Mesendoderm (in vitro differentiated cells): ENCODE data around the gene CADM1.

Source experiments
- DNase-seq: peaks from one replicate; pipeline ENCODE4 v3.0.0; 2013
- H2AK5ac ChIP-seq: 2 replicates; pipeline ENCODE4 v1.6.1; 2013; ENCODE audit warnings: low read length, inconsistent platforms
- H2BK120ac ChIP-seq: 2 replicates; pipeline ENCODE4 v1.6.1; 2013; ENCODE audit warnings: low read depth, mild to moderate bottlenecking, low read length, moderate library complexity, mixed read lengths
- H2BK15ac ChIP-seq: replicated peaks from 2 replicates; pipeline ENCODE4 v1.6.1; 2013; ENCODE audit warnings: low read depth, mild to moderate bottlenecking, moderate library complexity
- H2BK5ac ChIP-seq: 2 replicates; pipeline ENCODE4 v1.6.1; 2013; ENCODE audit warnings: low read length, inconsistent platforms
- H3K18ac ChIP-seq: 2 replicates; pipeline ENCODE4 v1.6.1; 2013; ENCODE audit warnings: mild to moderate bottlenecking, low read length, mixed read lengths
- H3K23ac ChIP-seq: one replicate; pipeline ENCODE4 v1.6.1; 2013; ENCODE audit warnings: low read length
- H3K27ac ChIP-seq: 2 replicates; pipeline ENCODE4 v1.5.1; 2013; ENCODE audit warnings: low read depth, mild to moderate bottlenecking, inconsistent platforms, low read length, moderate library complexity
- H3K27me3 ChIP-seq: 2 replicates; pipeline ENCODE4 v1.6.1; 2013; ENCODE audit warnings: low read length, control low read depth, mild to moderate bottlenecking, inconsistent platforms; ENCODE audit not compliant: insufficient read depth, poor library complexity
- H3K36me3 ChIP-seq: 2 replicates; pipeline ENCODE4 v1.6.1; 2013; ENCODE audit warnings: low read length, inconsistent platforms; ENCODE audit not compliant: control insufficient read depth, insufficient read depth
- H3K4ac ChIP-seq: one replicate; pipeline ENCODE4 v1.6.1; 2013; ENCODE audit warnings: low read depth, mild to moderate bottlenecking, low read length, moderate library complexity
- H3K4me1 ChIP-seq: 2 replicates; pipeline ENCODE4 v1.6.1; 2013; ENCODE audit warnings: low read depth, low read length, inconsistent platforms; ENCODE audit not compliant: control insufficient read depth
- H3K4me2 ChIP-seq: 2 replicates; pipeline ENCODE4 v1.6.1; 2013; ENCODE audit warnings: low read length
- H3K4me3 ChIP-seq: 2 replicates; pipeline ENCODE4 v1.5.1; 2013; ENCODE audit warnings: mild to moderate bottlenecking, low read length
- H3K56ac ChIP-seq: one replicate; pipeline ENCODE4 v1.6.1; 2013; ENCODE audit warnings: low read length
- H3K79me1 ChIP-seq: 2 replicates; pipeline ENCODE4 v1.6.1; 2013; ENCODE audit warnings: low read length, inconsistent platforms
- H3K79me2 ChIP-seq: 2 replicates; pipeline ENCODE4 v1.6.1; 2013; ENCODE audit warnings: mild to moderate bottlenecking, low read length; ENCODE audit not compliant: control insufficient read depth, insufficient read depth
- H3K9ac ChIP-seq: 2 replicates; pipeline ENCODE4 v1.6.1; 2013; ENCODE audit warnings: low read length, inconsistent platforms
- H4K5ac ChIP-seq: one replicate; pipeline ENCODE4 v1.6.1; 2013; ENCODE audit warnings: low read length
- H4K8ac ChIP-seq: one replicate; pipeline ENCODE4 v1.6.1; 2013; ENCODE audit warnings: low read depth, mild to moderate bottlenecking, control low read depth, low read length, moderate library complexity
- WGBS: extraction: QIAGEN DNeasy Blood & Tissue Kit; methylation state at CpG from one replicate; pipeline ENCODE4 v1.1.7; 2013; ENCODE audit warnings: low lambda C conversion rate, missing lambda C conversion rate; ENCODE audit not compliant: insufficient coverage; ENCODE audit errors: extremely low coverage; 5-methylcytosine and 5-hydroxymethylcytosine counted together

Gene CADM1

GRCh38 chr11:115497303-115497702 is 6.9 kb downstream of the CADM1 start:
- Histone ChIP-seq H3K4me1 (peaks cover 3% of the 10 kb centered on the region), H3K9ac (no peak overlapping the region), H4K5ac (no peak overlapping the region), H3K36me3 (no peaks in the 10 kb centered on the region), H3K4ac (no peak overlapping the region), H3K4me3 (no peak overlapping the region), H2BK15ac (no peak overlapping the region), H2AK5ac (no peak overlapping the region), H3K79me1 (no peaks in the 10 kb centered on the region), H3K79me2 (no peaks in the 10 kb centered on the region), H3K18ac (no peak overlapping the region), H3K23ac (no peak overlapping the region), H2BK5ac (no peak overlapping the region), H2BK120ac (no peak overlapping the region), H3K27me3 (peaks cover 18% of the 10 kb centered on the region), H4K8ac (no peak overlapping the region), H3K4me2 (no peak overlapping the region), H3K27ac (no peak overlapping the region), H3K56ac (no peak overlapping the region)
- no CpG with 5 or more reads among the region's 2 CpGs for WGBS
- DNase-seq, result no peak

GRCh38 chr11:115496892-115497291 is 7.3 kb downstream of the CADM1 start:
- no peak overlapping the region for H3K27ac ChIP-seq
- WGBS, result no CpG with 5 or more reads among the region's 3 CpGs
- no peak overlapping the region for H2BK120ac ChIP-seq
- no peak overlapping the region for H3K4me3 ChIP-seq
- H4K8ac ChIP-seq, result no peak overlapping the region
- peaks cover 14% of the 10 kb centered on the region for H3K27me3 ChIP-seq
- H2BK5ac ChIP-seq, result no peak overlapping the region
- H3K18ac ChIP-seq, result no peak overlapping the region
- no peaks in the 10 kb centered on the region for H3K79me1 ChIP-seq
- no peak overlapping the region for H3K9ac ChIP-seq
- DNase-seq, result no peak
- H4K5ac ChIP-seq, result no peak overlapping the region
- no peak overlapping the region for H2BK15ac ChIP-seq
- no peak overlapping the region for H3K56ac ChIP-seq
- no peaks in the 10 kb centered on the region for H3K79me2 ChIP-seq
- H3K4me2 ChIP-seq, result no peak overlapping the region
- H3K4me1 ChIP-seq, result peaks cover 2% of the 10 kb centered on the region
- H3K4ac ChIP-seq, result no peak overlapping the region
- H3K23ac ChIP-seq, result no peak overlapping the region
- H2AK5ac ChIP-seq, result no peak overlapping the region
- no peaks in the 10 kb centered on the region for H3K36me3 ChIP-seq

- Histone ChIP-seq H2BK5ac (no peak overlapping the region), H2AK5ac (no peak overlapping the region), H3K18ac (no peak overlapping the region), H3K4me2 (no peak overlapping the region), H3K23ac (no peak overlapping the region), H2BK120ac (no peak overlapping the region), H3K9ac (no peak overlapping the region), H3K4ac (no peak overlapping the region), H3K56ac (no peak overlapping the region), H4K5ac (no peak overlapping the region), H3K27me3 (no peaks in the 10 kb centered on the region), H3K79me2 (no peaks in the 10 kb centered on the region), H3K4me1 (peaks cover 1% of the 10 kb centered on the region), H4K8ac (no peak overlapping the region), H3K4me3 (no peak overlapping the region), H3K27ac (no peak overlapping the region), H3K79me1 (no peaks in the 10 kb centered on the region), H2BK15ac (no peak overlapping the region), H3K36me3 (no peaks in the 10 kb centered on the region)
- no peak for DNase-seq
- WGBS, result no CpG with 5 or more reads among the region's 2 CpGs
Observed at GRCh38 chr11:115493905-115494304, 10.3 kb downstream of the CADM1 start.

GRCh38 chr11:115493488-115493887 is 10.7 kb downstream of the CADM1 start:
- whole genome bisulfite sequencing, result no CpG with 5 or more reads among the region's 1 CpG
- H3K79me2 ChIP-seq, result no peaks in the 10 kb centered on the region
- H4K5ac ChIP-seq, result no peak overlapping the region
- no peak overlapping the region for H3K27ac ChIP-seq
- no peak for DNase-seq
- H4K8ac ChIP-seq, result no peak overlapping the region
- H3K23ac ChIP-seq, result no peak overlapping the region
- H3K4me3 ChIP-seq, result no peak overlapping the region
- H3K9ac ChIP-seq, result no peak overlapping the region
- H3K27me3 ChIP-seq, result no peaks in the 10 kb centered on the region
- no peak overlapping the region for H2AK5ac ChIP-seq
- H3K36me3 ChIP-seq, result no peaks in the 10 kb centered on the region
- peaks cover under 1% of the 10 kb centered on the region for H3K4me1 ChIP-seq
- no peak overlapping the region for H3K4me2 ChIP-seq
- H3K4ac ChIP-seq, result no peak overlapping the region
- H2BK120ac ChIP-seq, result no peak overlapping the region
- no peaks in the 10 kb centered on the region for H3K79me1 ChIP-seq
- H3K18ac ChIP-seq, result no peak overlapping the region
- no peak overlapping the region for H2BK15ac ChIP-seq
- H3K56ac ChIP-seq, result no peak overlapping the region
- no peak overlapping the region for H2BK5ac ChIP-seq

- no peak overlapping the region for H4K5ac ChIP-seq
- no peak for DNase-seq
- H2BK15ac ChIP-seq, result no peak overlapping the region
- no peak overlapping the region for H2BK120ac ChIP-seq
- no CpG with 5 or more reads among the region's 4 CpGs for WGBS
- H3K36me3 ChIP-seq, result no peaks in the 10 kb centered on the region
- no peak overlapping the region for H2AK5ac ChIP-seq
- no peak overlapping the region for H3K56ac ChIP-seq
- no peak overlapping the region for H3K27ac ChIP-seq
- no peak overlapping the region for H3K23ac ChIP-seq
- H3K79me2 ChIP-seq, result no peaks in the 10 kb centered on the region
- H3K9ac ChIP-seq, result no peak overlapping the region
- H3K4me1 ChIP-seq, result no peaks in the 10 kb centered on the region
- H3K27me3 ChIP-seq, result no peaks in the 10 kb centered on the region
- H3K79me1 ChIP-seq, result no peaks in the 10 kb centered on the region
- H3K4me3 ChIP-seq, result no peak overlapping the region
- no peak overlapping the region for H4K8ac ChIP-seq
- no peak overlapping the region for H3K18ac ChIP-seq
- no peak overlapping the region for H3K4ac ChIP-seq
- no peak overlapping the region for H2BK5ac ChIP-seq
- no peak overlapping the region for H3K4me2 ChIP-seq
Observed at GRCh38 chr11:115489466-115489865, 14.7 kb downstream of the CADM1 start.

GRCh38 chr11:115488945-115489344 is 15.3 kb downstream of the CADM1 start:
- Histone ChIP-seq H3K4me3 (no peak overlapping the region), H2BK120ac (no peak overlapping the region), H3K27me3 (no peaks in the 10 kb centered on the region), H4K5ac (no peak overlapping the region), H3K23ac (no peak overlapping the region), H3K9ac (no peak overlapping the region), H3K79me2 (no peaks in the 10 kb centered on the region), H4K8ac (no peak overlapping the region), H3K79me1 (no peaks in the 10 kb centered on the region), H3K27ac (no peak overlapping the region), H3K18ac (no peak overlapping the region), H2BK5ac (no peak overlapping the region), H3K56ac (no peak overlapping the region), H3K4ac (no peak overlapping the region), H3K4me2 (no peak overlapping the region), H2BK15ac (no peak overlapping the region), H3K36me3 (no peaks in the 10 kb centered on the region), H3K4me1 (no peaks in the 10 kb centered on the region), H2AK5ac (no peak overlapping the region)
- DNase-seq, result peak; percentile 69
- WGBS, result no CpG with 5 or more reads among the region's 3 CpGs
